ENCODE results near the gene FSTL5. TPM values are rescaled to one million over a fixed set of nuclear protein-coding genes. Genes with fewer than 3 reads are reported as not detected.

The FSTL5 gene
- total RNA-seq, 1 donor from 2014 or later = not detected

GRCh38 chr4:162162672-162163071 is 1.1 kb downstream of the FSTL5 start:
- no peak for ATAC-seq
- H3K9me3 ChIP-seq = no peaks in the 10 kb centered on the region
- no peak for TF ChIP-seq CTCF (IDR thresholded peaks at IDR 0.05)
- no peaks in the 10 kb centered on the region for H3K27me3 ChIP-seq (ENCODE audit: low read depth)
- H3K4me3 ChIP-seq = no peak overlapping the region
- intact Hi-C loops (cut with DNase I) = no loop called here
- no peaks in the 10 kb centered on the region for H3K4me1 ChIP-seq
- no peak for DNase-seq
- H3K27ac ChIP-seq = no peak overlapping the region
- H3K36me3 ChIP-seq = no peaks in the 10 kb centered on the region

- ATAC-seq (no peak), DNase-seq (no peak)
- Histone ChIP-seq H3K27me3 (ENCODE audit: low read depth) (no peaks in the 10 kb centered on the region), H3K36me3 (no peaks in the 10 kb centered on the region), H3K9me3 (no peaks in the 10 kb centered on the region), H3K4me3 (no peak overlapping the region), H3K4me1 (no peaks in the 10 kb centered on the region), H3K27ac (no peak overlapping the region)
- intact Hi-C loops (cut with DNase I) = no loop called here
- TF ChIP-seq CTCF (IDR thresholded peaks at IDR 0.05) = no peak
Measured at GRCh38 chr4:162157241-162157640, 6.6 kb downstream of the FSTL5 start.

GRCh38 chr4:162154862-162155540 is 8.8 kb downstream of the FSTL5 start:
- no peak for DNase-seq
- Histone ChIP-seq H3K4me3 (no peak overlapping the region), H3K27me3 (ENCODE audit: low read depth) (no peaks in the 10 kb centered on the region), H3K9me3 (no peaks in the 10 kb centered on the region), H3K27ac (no peak overlapping the region), H3K36me3 (no peaks in the 10 kb centered on the region), H3K4me1 (no peaks in the 10 kb centered on the region)
- no peak for TF ChIP-seq CTCF (IDR thresholded peaks at IDR 0.05)
- intact Hi-C loops (cut with DNase I) = no loop called here
- ATAC-seq = no peak

- no peak for TF ChIP-seq CTCF (IDR thresholded peaks at IDR 0.05)
- no peak for ATAC-seq
Measured at GRCh38 chr4:162151850-162152249, 11.9 kb downstream of the FSTL5 start.

GRCh38 chr4:162151386-162151785 is 12.4 kb downstream of the FSTL5 start:
- no peak for ATAC-seq
- intact Hi-C loops (cut with DNase I) = no loop called here
- DNase-seq = no peak
- Histone ChIP-seq H3K27ac (no peak overlapping the region), H3K9me3 (no peaks in the 10 kb centered on the region), H3K4me1 (no peaks in the 10 kb centered on the region), H3K36me3 (no peaks in the 10 kb centered on the region), H3K4me3 (no peak overlapping the region), H3K27me3 (ENCODE audit: low read depth) (no peaks in the 10 kb centered on the region)
- TF ChIP-seq CTCF (IDR thresholded peaks at IDR 0.05) = no peak

More at GRCh38 chr4:162151850-162152249, 11.9 kb downstream of the FSTL5 start:
- H3K36me3 ChIP-seq = no peaks in the 10 kb centered on the region
- no peaks in the 10 kb centered on the region for H3K9me3 ChIP-seq
- H3K4me1 ChIP-seq = no peaks in the 10 kb centered on the region
- H3K27me3 ChIP-seq (ENCODE audit: low read depth) = no peaks in the 10 kb centered on the region
- DNase-seq = no peak
- no peak overlapping the region for H3K4me3 ChIP-seq
- intact Hi-C loops (cut with DNase I) = no loop called here
- H3K27ac ChIP-seq = no peak overlapping the region
